GM18498 (cell line): Measurements from ENCODE around the gene SORCS2.

Experiments used
- ATAC-seq: cut with Tn5 transposase; IDR thresholded peaks from one replicate; pipeline ENCODE4 v1.9.1; 2021; ENCODE audit warnings: mild to moderate bottlenecking, moderate library complexity; ENCODE audit not compliant: unreplicated experiment

The SORCS2 gene

GRCh38 chr4:7774301-7775294 lies 582.3 kb downstream of the SORCS2 start:
- no peak for ATAC-seq

GRCh38 chr4:7775396-7775795 lies 583.1 kb downstream of the SORCS2 start:
- ATAC-seq: no peak

GRCh38 chr4:7777017-7777710 lies 584.8 kb downstream of the SORCS2 start:
- ATAC-seq: no peak

- ATAC-seq: no peak
These were observed 585.7 kb downstream of the SORCS2 start for GRCh38 chr4:7777871-7778509.

- no peak for ATAC-seq
These were observed 586.4 kb downstream of the SORCS2 start for GRCh38 chr4:7778510-7779431.

- no peak for ATAC-seq
These were observed 587.1 kb downstream of the SORCS2 start for GRCh38 chr4:7779432-7779768.

GRCh38 chr4:7780751-7781348 lies 588.5 kb downstream of the SORCS2 start:
- no peak for ATAC-seq

- no peak for ATAC-seq
These were observed 589.0 kb downstream of the SORCS2 start for GRCh38 chr4:7781366-7781765.

- ATAC-seq: no peak
These were observed 589.7 kb downstream of the SORCS2 start for GRCh38 chr4:7781993-7782392.

GRCh38 chr4:7782783-7783182 lies 590.4 kb downstream of the SORCS2 start:
- ATAC-seq: no peak

GRCh38 chr4:7783541-7783940 lies 591.2 kb downstream of the SORCS2 start:
- ATAC-seq: no peak

- no peak for ATAC-seq
These were observed 592.0 kb downstream of the SORCS2 start for GRCh38 chr4:7784131-7784870.

GRCh38 chr4:7785017-7785416 lies 592.7 kb downstream of the SORCS2 start:
- no peak for ATAC-seq

- ATAC-seq: no peak
These were observed 593.7 kb downstream of the SORCS2 start for GRCh38 chr4:7786040-7786439.

- ATAC-seq: no peak
These were observed 594.2 kb downstream of the SORCS2 start for GRCh38 chr4:7786517-7786916.

- no peak for ATAC-seq
These were observed 594.7 kb downstream of the SORCS2 start for GRCh38 chr4:7787067-7787466.

- ATAC-seq: no peak
These were observed 595.4 kb downstream of the SORCS2 start for GRCh38 chr4:7787681-7788141.

- ATAC-seq: no peak
These were observed 595.9 kb downstream of the SORCS2 start for GRCh38 chr4:7788193-7788592.

GRCh38 chr4:7788694-7789425 lies 596.5 kb downstream of the SORCS2 start:
- ATAC-seq: no peak
